ENCODE measurements around the gene GLI3.

The GLI3 gene

DNA sequence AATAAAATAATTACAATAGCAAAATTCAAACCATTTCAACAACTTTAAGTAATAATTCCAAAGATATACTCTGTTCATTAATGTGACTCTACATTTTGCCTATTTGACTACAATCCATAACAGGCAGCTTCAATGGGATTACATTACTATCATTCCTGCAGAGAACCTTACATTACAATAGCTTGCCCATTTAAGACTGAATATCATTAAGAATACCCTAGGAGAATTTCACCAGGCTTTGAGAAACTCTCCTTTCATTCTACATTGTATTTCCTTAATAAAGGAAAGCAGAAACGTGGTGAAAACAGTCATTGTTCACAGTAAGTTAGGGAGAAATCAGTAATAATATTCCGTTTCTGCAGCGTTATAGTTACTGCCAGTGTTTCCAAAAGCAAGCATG is 209.5 kb downstream of the GLI3 start:
- TF ChIP-seq, protein P1, sequence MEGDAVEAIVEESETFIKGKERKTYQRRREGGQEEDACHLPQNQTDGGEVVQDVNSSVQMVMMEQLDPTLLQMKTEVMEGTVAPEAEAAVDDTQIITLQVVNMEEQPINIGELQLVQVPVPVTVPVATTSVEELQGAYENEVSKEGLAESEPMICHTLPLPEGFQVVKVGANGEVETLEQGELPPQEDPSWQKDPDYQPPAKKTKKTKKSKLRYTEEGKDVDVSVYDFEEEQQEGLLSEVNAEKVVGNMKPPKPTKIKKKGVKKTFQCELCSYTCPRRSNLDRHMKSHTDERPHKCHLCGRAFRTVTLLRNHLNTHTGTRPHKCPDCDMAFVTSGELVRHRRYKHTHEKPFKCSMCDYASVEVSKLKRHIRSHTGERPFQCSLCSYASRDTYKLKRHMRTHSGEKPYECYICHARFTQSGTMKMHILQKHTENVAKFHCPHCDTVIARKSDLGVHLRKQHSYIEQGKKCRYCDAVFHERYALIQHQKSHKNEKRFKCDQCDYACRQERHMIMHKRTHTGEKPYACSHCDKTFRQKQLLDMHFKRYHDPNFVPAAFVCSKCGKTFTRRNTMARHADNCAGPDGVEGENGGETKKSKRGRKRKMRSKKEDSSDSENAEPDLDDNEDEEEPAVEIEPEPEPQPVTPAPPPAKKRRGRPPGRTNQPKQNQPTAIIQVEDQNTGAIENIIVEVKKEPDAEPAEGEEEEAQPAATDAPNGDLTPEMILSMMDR (conservative IDR thresholded peaks at IDR 0.05; ENCODE audit: low read depth, low read length) = no peak
- no peak overlapping the region for H3K4me3 ChIP-seq (ENCODE audit: low read length)
- DNase-seq (ENCODE audit: low read depth) = no peak

DNA sequence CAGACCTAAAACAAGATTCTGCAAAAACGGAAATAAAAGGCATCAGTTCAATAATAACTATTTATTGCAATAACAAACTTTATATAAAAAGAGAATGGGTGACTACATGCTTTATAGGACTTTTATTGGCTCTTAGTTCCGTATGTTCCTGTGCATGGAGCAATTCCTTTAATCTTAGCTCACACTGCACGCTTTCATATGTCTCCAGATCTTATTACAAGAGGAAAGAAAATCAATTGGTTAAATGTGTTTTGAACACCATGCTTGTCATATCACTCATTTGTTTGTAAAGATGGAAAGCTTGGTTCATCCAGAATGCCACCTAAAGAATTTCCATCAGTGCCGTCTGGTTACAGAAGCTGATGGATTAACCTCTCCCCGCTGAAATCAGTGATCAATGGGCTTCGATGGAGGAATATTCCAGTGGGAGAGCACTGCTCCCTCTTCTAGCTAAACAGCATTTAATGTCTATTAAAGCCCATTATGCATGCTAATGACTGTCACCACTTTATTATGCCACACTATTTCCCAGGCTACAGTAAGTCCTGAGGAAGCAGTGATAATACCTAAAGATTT is 210.3 kb downstream of the GLI3 start:
- DNase-seq (ENCODE audit: low read depth) = no peak
- H3K4me3 ChIP-seq (ENCODE audit: low read length) = no peak overlapping the region
- TF ChIP-seq, protein P1 (conservative IDR thresholded peaks at IDR 0.05; ENCODE audit: low read depth, low read length) = no peak

DNA sequence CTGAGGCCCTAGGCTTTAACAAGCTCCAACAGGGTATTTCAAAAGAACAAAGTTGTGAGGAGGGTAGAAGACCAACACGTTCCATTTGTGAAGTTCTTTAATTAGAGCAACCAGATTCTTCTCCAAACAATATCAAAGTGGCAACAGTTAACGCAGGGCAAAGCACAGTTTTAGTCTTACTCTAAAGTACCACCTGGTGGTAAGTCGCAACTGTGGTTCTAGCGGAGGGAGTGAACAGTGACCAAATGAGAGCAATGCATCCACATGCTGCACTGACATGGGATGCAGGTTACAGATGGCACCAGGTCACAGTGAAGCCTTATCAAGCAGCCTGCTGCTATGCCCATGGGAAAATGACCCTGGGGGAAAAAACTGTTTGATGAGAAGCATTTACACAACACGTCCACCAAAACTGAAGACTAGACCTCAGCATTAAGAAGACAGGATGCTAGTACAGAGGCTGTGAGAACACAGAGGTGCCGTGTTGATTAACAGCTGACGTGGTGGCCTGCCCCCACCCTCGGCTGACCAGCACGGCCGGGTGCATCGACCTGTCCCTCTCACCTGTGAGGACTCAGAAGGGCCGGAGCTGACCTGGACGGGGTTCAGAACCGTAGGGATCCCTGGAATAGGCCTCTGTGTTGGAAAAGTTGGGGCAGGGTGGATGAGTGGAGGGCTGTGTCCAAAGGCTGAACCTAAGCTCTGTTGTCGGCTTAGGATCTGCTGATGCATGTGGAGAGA is 211.2 kb downstream of the GLI3 start:
- DNase-seq (ENCODE audit: low read depth) = no peak
- H3K4me3 ChIP-seq (ENCODE audit: low read length) = no peak overlapping the region

DNA sequence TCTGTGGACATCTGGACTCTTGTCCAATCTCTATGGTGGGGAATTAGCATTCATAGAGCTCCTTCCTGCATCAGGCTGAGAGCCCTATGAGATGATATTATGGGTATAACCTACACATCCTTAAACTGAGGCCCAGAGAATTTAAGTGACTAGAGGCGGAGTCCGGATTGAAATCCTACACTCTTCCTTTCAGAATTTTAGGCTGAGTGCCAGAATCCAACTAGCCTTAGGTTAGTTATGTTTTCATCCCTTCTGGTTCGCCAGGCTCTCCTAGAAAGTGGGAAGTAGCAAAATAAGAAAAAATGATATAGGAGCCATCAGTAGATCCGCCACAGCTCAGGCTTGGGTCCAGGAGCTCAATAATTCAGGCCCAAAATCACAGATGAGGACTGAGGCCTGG is 212.5 kb downstream of the GLI3 start:
- TF ChIP-seq, protein P1 (conservative IDR thresholded peaks at IDR 0.05; ENCODE audit: low read depth, low read length) = no peak
- no peak for DNase-seq (ENCODE audit: low read depth)
- H3K4me3 ChIP-seq (ENCODE audit: low read length) = no peak overlapping the region

More for the DNA sequence above, 211.2 kb downstream of the GLI3 start:
- TF ChIP-seq, protein P1 (conservative IDR thresholded peaks at IDR 0.05; ENCODE audit: low read depth, low read length) = no peak

- DNase-seq (ENCODE audit: low read depth) = no peak
- TF ChIP-seq, protein P1 (conservative IDR thresholded peaks at IDR 0.05; ENCODE audit: low read depth, low read length) = no peak
- no peak overlapping the region for H3K4me3 ChIP-seq (ENCODE audit: low read length)
These were observed 213.7 kb downstream of the GLI3 start for GRCh38 chr7:42023262-42023661.

GRCh38 chr7:42022791-42023190 is 214.2 kb downstream of the GLI3 start:
- TF ChIP-seq, protein P1 (conservative IDR thresholded peaks at IDR 0.05; ENCODE audit: low read depth, low read length) = no peak
- no peak overlapping the region for H3K4me3 ChIP-seq (ENCODE audit: low read length)
- DNase-seq (ENCODE audit: low read depth) = no peak

GRCh38 chr7:42022056-42022455 is 215.0 kb downstream of the GLI3 start:
- TF ChIP-seq, protein P1 (conservative IDR thresholded peaks at IDR 0.05; ENCODE audit: low read depth, low read length) = no peak
- H3K4me3 ChIP-seq (ENCODE audit: low read length) = no peak overlapping the region
- no peak for DNase-seq (ENCODE audit: low read depth)
